ENCODE data around the gene BTNL9.
A peak's percentile ranks its signal among the peaks of the same experiment; 100 is the strongest.
"Not testable (repeated sequence)": the region's sequence is repeated elsewhere in the genome, so short reads cannot be mapped to it uniquely, and the experiment has no call there.

The BTNL9 gene

DNA sequence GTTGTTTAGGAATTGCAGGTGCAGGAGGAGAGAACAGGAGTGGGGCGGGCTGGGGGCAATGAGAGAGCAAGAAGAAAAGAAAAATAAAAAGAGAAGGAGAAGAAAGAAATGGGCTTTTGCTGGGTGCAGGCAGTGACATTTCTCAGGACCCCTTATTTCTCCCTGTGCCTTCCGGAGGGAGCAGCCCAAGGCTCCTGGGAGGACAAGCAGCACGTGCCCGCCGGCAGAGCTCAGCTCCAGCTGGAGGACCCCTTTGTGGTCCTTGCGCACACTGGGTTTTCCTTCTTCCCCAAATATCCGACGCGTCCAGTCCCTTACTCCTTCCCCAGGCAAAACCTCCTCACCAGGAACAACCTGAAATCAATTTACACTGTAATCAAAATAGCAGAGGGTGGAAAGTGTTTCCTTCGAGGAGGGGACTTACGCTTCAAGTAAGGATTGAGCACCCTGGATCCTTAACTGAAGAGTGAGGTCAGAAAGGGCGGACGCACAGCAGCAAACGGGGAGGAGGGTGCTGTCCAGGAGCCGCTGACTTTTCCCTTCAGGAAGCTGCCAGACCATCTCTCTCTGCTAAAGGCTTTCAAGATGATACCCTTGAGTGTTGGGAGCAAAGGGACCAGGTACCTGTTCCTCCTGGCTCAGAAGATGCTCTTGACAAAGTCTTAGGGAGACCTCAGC lies 2.1 kb downstream of the BTNL9 start:
- no peak for FAIRE-seq
- no peak for DNase-seq (ENCODE audit: insufficient read length, low spot score)

DNA sequence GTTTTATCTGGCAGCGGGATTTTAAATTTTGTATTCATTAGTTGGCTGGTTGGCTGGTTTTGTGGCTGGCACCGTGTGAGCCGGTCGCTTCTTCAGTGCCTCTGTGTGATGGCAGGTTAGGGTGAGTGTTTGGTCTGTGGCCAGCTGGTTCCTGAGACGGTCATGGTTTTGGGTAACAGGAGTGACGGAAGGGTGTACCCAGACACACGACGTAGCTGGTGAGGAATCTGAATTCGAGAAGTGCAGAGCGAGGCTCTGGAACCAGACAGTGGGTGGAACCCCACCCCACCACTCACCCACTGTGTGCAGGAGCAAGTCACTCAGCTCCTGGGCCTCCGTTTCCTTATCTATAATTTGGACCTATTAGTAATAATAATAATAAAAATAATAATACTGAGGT lies 2.7 kb downstream of the BTNL9 start:
- no peak for FAIRE-seq

GRCh38 chr5:181043285-181044092 lies 3.4 kb downstream of the BTNL9 start:
- DNase-seq (ENCODE audit: insufficient read length, low spot score) (no peak), FAIRE-seq (no peak)

More for the DNA sequence above, 2.7 kb downstream of the BTNL9 start:
- DNase-seq (ENCODE audit: insufficient read length, low spot score): no peak

GRCh38 chr5:181044093-181044599 lies 4.1 kb downstream of the BTNL9 start:
- FAIRE-seq (no peak), DNase-seq (ENCODE audit: insufficient read length, low spot score) (no peak)

- FAIRE-seq (no peak), DNase-seq (ENCODE audit: insufficient read length, low spot score) (no peak)
These were observed 4.7 kb downstream of the BTNL9 start for GRCh38 chr5:181044662-181045305.

- FAIRE-seq (no peak), DNase-seq (ENCODE audit: insufficient read length, low spot score) (no peak)
These were observed 5.2 kb downstream of the BTNL9 start for GRCh38 chr5:181045316-181045715.

DNA sequence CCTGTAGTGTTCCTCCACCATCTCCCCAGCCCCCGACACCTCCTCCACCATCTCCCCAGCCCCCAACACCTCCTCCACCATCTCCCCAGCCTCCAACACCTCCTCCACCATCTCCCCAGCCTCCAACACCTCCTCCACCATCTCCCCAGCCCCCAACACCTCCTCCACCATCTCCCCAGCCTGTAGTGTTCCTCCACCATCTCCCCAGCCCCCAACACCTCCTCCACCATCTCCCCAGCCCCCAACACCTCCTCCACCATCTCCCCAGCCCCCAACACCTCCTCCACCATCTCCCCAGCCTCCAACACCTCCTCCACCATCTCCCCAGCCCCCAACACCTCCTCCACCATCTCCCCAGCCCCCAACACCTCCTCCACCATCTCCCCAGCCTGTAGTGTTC lies 5.8 kb downstream of the BTNL9 start:
- FAIRE-seq; DNase-seq (ENCODE audit: insufficient read length, low spot score): not testable (repeated sequence)

GRCh38 chr5:181047288-181047687 lies 7.2 kb downstream of the BTNL9 start:
- FAIRE-seq (no peak), DNase-seq (ENCODE audit: insufficient read length, low spot score) (no peak)

- DNase-seq (ENCODE audit: insufficient read length, low spot score): no peak
- no peak for FAIRE-seq
These were observed 7.9 kb downstream of the BTNL9 start for GRCh38 chr5:181047921-181048320.

DNA sequence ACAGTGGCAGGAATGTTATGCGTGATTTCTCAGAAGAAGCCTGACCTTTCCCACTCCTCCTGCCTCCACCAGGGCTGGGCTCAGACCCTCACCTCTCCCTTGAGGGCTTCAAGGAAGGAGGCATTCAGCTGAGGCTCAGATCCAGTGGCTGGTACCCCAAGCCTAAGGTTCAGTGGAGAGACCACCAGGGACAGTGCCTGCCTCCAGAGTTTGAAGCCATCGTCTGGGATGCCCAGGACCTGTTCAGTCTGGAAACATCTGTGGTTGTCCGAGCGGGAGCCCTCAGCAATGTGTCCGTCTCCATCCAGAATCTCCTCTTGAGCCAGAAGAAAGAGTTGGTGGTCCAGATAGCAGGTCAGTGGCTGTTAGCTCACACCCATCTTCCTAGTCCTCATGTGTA lies 9.9 kb downstream of the BTNL9 start:
- FAIRE-seq (no peak), DNase-seq (ENCODE audit: insufficient read length, low spot score) (no peak)

GRCh38 chr5:181051841-181052671 lies 12.0 kb downstream of the BTNL9 start:
- FAIRE-seq: peak; percentile 61
- no peak for DNase-seq (ENCODE audit: insufficient read length, low spot score)

DNA sequence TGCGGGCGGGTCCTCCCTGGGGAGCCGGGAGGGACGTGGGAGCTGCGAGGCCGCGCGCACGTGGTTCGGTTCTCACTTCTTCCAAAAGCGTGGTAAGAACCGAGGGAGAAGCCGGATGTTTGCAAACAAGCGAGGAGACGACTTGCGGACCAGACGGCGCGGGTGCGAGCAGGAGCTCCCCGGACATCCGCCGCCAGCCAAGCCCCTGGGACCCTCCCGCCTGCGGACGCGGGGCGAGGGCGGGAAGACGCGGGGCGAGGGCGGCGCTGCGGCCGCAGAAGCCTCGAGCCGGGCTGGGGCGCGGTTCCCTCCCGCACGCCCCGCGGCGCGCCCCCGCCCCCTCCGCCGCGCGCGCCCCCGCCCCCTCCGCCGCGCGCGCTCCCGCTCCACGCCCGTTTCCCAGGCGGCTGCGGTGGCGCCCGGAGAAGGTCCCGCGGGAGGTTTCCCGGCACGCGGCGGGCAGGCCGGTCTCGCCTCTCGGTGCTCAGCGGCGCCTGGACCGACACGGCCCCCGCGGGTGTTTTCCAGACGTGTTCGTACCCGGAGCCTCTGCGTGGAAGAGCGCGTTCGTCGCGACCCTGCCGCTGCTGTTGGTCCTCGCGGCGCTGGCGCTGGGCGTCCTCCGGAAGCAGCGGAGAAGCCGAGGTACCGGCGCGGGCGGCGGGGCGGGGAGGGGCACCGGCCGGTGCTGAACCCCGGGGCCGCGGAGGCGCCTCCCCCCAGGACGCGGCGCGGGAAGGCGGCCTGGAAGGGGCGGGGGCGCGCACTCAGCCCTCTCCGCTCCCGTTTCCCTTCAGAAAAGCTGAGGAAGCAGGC lies 12.8 kb downstream of the BTNL9 start:
- FAIRE-seq: no peak
- peak; percentile 46 for DNase-seq (ENCODE audit: insufficient read length, low spot score)

GRCh38 chr5:181053488-181054121 lies 13.5 kb downstream of the BTNL9 start:
- FAIRE-seq: no peak
- DNase-seq (ENCODE audit: insufficient read length, low spot score): no peak

- DNase-seq (ENCODE audit: insufficient read length, low spot score) (no peak), FAIRE-seq (no peak)
These were observed 14.1 kb downstream of the BTNL9 start for GRCh38 chr5:181054138-181054537.

DNA sequence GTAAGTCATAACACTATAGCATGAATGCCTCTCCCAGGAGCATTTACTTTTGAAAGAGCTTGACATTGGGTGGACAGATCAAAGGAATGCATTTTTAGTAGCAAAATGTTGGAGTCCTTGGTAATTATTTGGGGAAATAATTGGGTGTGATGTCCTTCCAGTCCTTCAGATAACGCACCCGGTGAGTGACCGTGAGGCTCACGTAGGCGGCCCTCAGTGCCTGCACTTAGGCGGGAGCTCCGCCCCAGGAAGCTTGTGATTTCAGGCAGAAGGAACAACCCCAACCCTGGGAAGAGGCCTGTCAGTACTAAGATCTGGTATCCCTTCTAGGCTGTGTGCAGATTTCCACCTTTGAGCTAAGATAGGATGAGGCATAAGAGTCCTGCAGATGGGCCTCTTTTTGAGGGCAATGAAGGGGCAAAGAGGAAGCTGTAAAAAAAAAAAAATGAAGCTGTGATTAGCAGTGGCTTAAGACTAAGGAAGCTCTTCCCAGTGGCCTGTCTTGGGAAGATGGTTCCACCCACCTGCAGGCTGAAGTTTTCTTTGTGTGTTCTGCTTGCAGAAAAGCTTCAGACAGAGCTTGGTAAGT lies 14.9 kb downstream of the BTNL9 start:
- DNase-seq (ENCODE audit: insufficient read length, low spot score) (no peak), FAIRE-seq (no peak)

GRCh38 chr5:181056431-181056830 lies 16.4 kb downstream of the BTNL9 start:
- no peak for DNase-seq (ENCODE audit: insufficient read length, low spot score)
- FAIRE-seq: no peak

DNA sequence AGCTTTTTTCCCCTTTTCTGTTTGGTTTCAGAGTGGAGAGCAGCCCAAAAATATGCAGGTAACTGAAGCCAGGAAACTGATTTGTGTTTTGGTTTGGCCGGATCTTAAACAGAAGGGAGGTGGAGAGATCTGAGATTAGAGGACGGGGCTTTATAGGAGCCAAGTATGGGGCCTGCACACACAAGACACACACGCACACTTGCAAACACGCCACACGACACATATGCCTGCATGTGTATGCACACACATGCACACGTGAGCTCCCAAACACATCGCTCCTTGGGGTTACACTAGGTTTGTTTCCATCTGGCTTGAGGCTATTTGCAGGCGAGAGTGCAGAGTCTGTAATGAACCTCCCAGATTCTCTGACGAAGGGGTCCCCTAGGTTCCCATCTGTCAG lies 18.3 kb downstream of the BTNL9 start:
- DNase-seq (ENCODE audit: insufficient read length, low spot score) (no peak), FAIRE-seq (no peak)

DNA sequence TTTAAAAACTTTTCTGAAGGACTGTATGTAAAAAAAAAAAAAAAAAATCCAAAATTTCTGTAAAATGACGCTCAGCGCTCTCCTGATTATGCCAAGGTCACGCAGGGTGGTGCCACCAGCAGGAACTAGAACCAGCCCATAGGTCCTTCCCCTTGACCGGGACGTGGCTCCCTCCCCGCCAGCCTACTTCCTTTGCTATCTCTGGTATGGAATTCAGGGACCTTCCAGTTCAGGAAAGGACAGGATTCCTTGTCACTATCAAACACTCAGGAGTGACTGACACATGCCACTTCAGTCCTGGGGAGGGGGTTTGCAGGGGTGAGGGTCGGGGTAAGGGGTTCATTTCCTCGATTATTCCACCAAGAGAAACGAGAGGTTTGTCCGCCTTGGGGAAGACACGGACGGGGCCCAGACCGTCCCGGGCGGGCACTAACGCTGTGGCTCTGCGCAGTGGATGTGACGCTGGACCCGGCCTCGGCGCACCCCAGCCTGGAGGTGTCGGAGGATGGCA lies 18.8 kb downstream of the BTNL9 start:
- FAIRE-seq (no peak), DNase-seq (ENCODE audit: insufficient read length, low spot score) (no peak)

Data from GM19239 (cell line).